Myocyte (in vitro differentiated cells): ENCODE results near the gene NAV3. TPM values are rescaled to one million over a fixed set of nuclear protein-coding genes. Genes with fewer than 3 reads are reported as not detected.

ENCODE experiments used
- DNase-seq: peaks from one replicate; pipeline ENCODE4 v3.0.0-alpha.2; 2012; ENCODE audit warnings: low read depth
- total RNA-seq: library from RNA; depleted of rRNA; stranded (reverse); fragments of >200 nt; gene quantifications from 2 replicates; pipeline ENCODE4 v1.2.3, GENCODE V29; 2014

The NAV3 gene
- total RNA-seq, 1 donor from 2014 or later, result 70.5 TPM

GRCh38 chr12:77979597-77980250, 149.0 kb downstream of the NAV3 start:
- no peak for DNase-seq

- DNase-seq, result no peak
Measured at GRCh38 chr12:77980782-77981181, 150.1 kb downstream of the NAV3 start.

DNA sequence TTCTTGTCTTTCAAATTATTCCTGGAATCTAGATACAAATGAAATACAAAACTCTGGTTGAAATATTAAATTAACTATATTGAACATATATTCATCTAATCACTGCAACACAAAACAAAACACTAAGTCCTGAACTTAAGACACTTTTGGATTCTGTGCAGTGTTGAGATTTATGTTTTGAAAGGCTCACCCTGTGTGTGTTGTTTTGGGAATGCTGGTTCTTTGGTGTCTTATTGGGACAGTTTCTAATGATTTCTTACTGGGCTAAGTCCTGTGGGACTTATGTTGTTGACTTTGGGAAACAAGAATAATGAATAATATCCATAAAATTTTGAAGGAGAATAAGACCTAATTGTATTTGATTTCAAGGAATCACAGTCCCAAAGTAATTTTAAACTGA, 153.2 kb downstream of the NAV3 start:
- no peak for DNase-seq

DNA sequence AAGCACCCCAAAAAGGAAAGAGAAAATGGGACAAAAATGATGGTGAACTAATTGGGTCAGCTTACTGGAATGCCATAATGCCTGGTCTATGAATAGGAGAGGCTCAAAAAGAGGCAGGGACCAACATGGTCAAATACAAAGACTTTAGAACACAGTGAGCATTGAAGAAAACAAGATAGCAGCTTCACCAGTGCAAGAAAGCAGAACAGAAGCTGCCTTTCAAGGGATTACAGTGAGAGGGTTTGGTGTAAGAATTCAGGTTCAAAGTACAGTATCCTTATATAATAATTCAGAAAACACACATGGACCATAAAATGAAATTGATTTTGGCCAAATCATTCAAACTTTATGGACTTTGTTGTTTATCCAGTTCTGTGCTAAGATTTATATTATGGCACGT, 162.1 kb downstream of the NAV3 start:
- no peak for DNase-seq

- no peak for DNase-seq
Measured at GRCh38 chr12:77993658-77994057, 163.0 kb downstream of the NAV3 start.

- peak; percentile 86 for DNase-seq
Measured at GRCh38 chr12:77995436-77996167, 164.9 kb downstream of the NAV3 start.

DNA sequence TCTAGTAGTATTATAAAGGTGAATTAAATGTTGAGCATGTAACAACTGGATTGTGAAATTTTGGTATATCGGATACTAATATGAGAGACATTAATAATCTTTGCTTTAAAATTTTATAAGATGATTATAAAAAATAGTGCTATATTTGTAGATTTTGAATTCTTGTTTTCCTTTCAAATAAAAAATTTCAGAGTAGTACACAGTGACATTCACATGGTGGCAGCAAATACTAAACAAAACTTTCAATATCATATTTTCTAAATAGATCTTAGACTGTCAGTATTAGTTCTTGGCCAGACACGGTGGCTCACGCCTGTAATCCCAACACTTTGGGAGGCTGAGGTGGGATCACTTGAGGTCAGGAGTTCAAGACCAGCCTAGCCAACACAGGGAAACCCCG, 166.0 kb downstream of the NAV3 start:
- DNase-seq, result no peak

- DNase-seq, result no peak
Measured at GRCh38 chr12:77998236-77998786, 167.6 kb downstream of the NAV3 start.

- DNase-seq, result no peak
Measured at GRCh38 chr12:77999074-77999715, 168.5 kb downstream of the NAV3 start.

DNA sequence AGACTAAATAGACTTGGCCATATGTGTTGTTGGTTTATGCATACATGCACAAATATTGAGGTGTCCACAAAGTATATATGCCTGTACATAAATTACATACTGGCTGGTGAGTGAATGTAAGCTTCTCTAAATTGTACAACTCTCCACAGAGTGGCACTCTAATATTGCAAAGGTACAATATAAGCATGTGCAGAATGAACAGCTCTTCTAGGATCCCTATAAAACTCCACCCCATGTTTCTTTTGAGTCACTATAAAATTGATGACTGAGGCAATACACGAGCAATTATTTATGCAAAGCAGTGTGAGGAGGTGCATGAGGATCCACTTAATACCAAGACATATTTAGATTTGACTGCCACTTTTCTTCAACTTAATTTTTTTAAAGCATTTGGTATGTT, 172.2 kb downstream of the NAV3 start:
- no peak for DNase-seq

DNA sequence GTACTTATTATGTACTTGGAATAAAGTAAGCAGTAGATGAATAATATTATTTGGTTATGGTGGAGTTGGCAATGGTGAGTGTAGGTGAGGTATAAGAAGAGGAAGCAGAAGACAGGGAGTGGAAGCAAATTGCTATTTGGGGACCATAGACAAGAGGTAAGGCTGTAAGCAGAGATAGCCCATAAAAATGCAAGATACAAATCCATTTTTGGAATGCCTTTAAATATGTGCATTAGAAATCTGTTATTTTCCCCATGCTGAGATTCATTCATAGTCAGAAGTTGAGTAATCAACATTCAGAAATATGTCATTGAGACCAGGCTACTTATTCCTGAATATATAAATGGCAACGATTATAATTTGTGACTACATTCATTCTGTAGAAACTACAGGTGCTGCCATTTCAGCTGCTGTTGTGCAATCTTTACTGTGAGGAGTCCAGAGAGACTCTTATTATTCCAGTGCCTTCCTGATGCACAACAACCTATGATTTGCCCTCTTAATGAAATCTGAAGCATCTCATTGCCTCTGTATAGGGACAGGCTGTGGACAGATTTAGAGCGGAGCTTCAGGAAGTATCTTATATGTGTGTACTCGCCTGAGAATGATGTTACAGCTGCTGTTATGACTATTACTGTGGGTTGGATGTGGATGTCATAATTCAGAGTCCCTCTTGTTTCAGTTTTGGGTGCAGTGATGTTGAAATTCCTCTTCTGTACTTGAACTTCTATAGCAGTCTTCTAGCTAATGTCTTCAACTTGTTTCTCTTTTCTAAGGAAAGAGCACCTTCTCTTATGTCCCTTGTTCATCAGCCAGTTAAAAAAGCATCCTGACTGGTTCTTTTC, 173.8 kb downstream of the NAV3 start:
- DNase-seq, result no peak

GRCh38 chr12:78005094-78005492, 174.4 kb downstream of the NAV3 start:
- DNase-seq, result no peak

- DNase-seq, result no peak
Measured at GRCh38 chr12:78007173-78007572, 176.5 kb downstream of the NAV3 start.

DNA sequence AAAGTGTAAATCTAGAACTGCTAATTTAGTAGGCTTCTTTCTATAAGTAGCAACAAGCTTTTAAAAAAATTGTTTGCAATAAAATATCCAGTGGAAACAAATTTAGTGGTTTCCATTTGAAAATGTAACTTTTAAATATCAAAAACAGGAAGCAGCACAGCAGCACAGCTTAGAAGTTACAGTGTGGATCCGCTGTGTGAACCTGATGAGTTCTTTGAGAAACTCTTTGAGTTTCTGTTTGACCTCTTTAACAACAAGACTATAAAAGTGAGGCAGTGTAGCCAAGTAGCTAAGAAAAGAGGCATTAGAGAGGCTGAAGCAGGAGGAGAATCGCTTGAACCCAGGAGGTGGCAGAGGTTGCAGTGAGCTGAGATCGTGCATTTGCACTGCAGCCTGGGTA, 178.3 kb downstream of the NAV3 start:
- DNase-seq, result no peak

DNA sequence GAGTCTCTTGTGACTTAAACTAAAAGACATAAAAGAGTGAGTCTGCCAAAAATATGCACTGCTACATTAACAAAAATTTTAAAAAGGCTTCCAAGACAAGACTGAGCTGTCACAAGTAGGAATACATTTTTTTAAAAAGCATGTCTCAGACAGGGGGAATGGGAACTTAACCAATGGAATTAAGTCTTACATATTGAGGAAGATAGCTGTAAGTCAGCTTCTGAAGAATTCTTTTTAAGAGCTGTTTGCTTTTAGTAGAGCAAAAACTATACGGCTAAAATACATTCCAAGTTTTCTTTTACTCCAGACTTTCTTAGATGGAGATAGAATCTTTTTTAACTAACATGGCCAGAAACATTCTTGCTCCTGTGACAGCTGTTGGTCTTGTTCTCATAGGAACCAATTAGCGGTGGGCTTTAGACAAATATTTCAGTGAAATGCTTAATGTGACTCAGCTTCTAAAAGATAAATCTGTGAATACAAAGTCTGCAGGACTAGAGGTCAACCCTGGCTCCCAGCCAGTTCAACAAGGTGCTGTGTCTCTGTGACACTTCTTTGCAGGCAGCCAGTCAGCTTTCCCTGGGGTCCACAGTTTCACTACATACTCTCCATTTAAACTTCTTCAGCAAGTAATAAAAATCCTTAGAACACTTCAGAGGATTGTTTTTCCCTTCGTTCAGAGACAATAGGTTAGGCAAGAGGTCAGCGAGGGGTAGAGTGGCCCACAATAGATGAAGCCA, 187.6 kb downstream of the NAV3 start:
- peak; percentile 33 for DNase-seq

GRCh38 chr12:78018939-78019338, 188.2 kb downstream of the NAV3 start:
- DNase-seq, result no peak

DNA sequence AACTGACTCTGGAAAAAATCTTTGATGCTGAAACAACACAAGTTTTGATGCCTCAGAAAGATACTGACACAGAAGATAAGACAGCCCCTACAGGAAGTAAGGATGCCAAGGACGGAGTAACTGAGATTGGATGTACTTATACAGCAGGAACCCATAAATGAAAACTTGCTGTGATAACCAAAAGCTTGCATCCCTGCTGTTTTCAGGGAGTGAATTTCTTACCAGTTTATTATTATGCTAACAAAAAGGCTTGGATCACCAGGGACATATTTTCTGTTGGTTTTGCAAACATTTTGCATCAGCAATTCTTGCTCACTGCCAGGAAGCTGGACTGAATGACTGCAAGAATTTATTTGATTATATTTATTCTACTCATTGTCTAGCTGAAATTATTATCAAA, 197.7 kb downstream of the NAV3 start:
- DNase-seq, result no peak

- DNase-seq, result no peak
Measured at GRCh38 chr12:78034025-78034424, 203.3 kb downstream of the NAV3 start.

- peak; percentile 19 for DNase-seq
Measured at GRCh38 chr12:78035901-78036606, 205.4 kb downstream of the NAV3 start.

- no peak for DNase-seq
Measured at GRCh38 chr12:78036874-78037273, 206.2 kb downstream of the NAV3 start.
